HUES6 (cell line): ENCODE results near the gene KCNA10.

Experiments
- H3K27ac ChIP-seq: 2 replicates; pipeline ENCODE4 v1.7.0; 2013; ENCODE audit warnings: low read depth, mild to moderate bottlenecking, low read length, inconsistent platforms
- H3K27me3 ChIP-seq: 2 replicates; pipeline ENCODE4 v1.6.1; 2013; ENCODE audit warnings: low read length; ENCODE audit not compliant: control insufficient read depth, insufficient read depth
- H3K36me3 ChIP-seq: 2 replicates; pipeline ENCODE4 v1.6.1; 2013; ENCODE audit warnings: low read length; ENCODE audit not compliant: control insufficient read depth, insufficient read depth
- H3K4me1 ChIP-seq: 2 replicates; pipeline ENCODE4 v1.6.1; 2013; ENCODE audit warnings: low read length; ENCODE audit not compliant: control insufficient read depth, insufficient read depth
- H3K4me3 ChIP-seq: 2 replicates; pipeline ENCODE4 v1.5.1; 2013; ENCODE audit warnings: low read depth, low read length
- H3K9ac ChIP-seq: one replicate; pipeline ENCODE4 v1.6.1; 2013; ENCODE audit warnings: mild to moderate bottlenecking, low read length
- H3K9me3 ChIP-seq: 2 replicates; pipeline ENCODE4 v1.6.1; 2013; ENCODE audit warnings: low read depth, low read length; ENCODE audit not compliant: control insufficient read depth, insufficient read depth

Gene KCNA10

DNA sequence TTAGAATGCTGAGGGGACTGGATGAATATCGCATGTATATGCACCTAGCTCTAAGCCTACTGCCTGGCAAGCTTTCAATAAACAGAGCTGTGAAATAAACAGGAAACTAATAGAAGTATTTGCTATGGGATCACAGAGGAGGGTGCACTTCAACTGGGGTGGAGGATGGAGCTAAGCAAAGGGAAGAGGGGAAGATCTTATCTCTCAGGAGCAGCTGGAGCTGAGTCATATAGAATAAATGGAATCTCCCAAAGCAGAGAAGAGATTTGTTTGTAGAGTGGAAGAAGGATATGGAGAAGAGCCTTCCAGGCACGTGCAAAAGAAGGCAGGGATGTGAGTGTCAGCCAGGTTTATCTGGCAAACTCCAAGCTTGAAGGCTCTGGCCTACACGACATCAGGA lies 17.0 kb upstream of the KCNA10 start:
- Histone ChIP-seq H3K27me3 (peaks cover 10% of the 10 kb centered on the region), H3K4me3 (no peak overlapping the region), H3K9me3 (no peaks in the 10 kb centered on the region), H3K27ac (no peak overlapping the region), H3K4me1 (no peaks in the 10 kb centered on the region), H3K36me3 (no peaks in the 10 kb centered on the region), H3K9ac (no peak overlapping the region)

DNA sequence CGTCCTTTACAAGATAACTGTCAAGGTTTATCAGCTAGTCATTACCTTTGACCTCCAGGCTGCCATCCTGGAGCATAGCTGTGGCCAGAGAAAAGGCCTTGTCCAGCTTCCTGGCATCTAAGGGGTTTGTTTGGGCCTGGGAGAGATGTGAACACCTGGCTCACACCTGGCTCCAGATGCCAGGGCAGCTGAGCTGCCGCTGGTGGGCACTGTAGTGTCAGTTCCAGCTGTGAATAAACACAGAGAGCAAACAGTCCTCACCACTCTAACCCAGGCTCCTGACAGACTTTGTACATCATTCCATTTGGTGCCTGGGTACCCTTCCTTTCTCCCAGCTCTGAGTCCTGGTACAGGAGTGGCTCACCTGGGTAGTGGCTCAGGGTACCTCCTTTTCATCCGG lies 14.3 kb upstream of the KCNA10 start:
- no peak overlapping the region for H3K4me3 ChIP-seq
- H3K27me3 ChIP-seq, result peaks cover 18% of the 10 kb centered on the region; the same call in 1 of the 2 replicates
- H3K4me1 ChIP-seq, result no peaks in the 10 kb centered on the region
- H3K36me3 ChIP-seq, result no peaks in the 10 kb centered on the region
- no peaks in the 10 kb centered on the region for H3K9me3 ChIP-seq
- no peak overlapping the region for H3K27ac ChIP-seq
- H3K9ac ChIP-seq, result no peak overlapping the region

DNA sequence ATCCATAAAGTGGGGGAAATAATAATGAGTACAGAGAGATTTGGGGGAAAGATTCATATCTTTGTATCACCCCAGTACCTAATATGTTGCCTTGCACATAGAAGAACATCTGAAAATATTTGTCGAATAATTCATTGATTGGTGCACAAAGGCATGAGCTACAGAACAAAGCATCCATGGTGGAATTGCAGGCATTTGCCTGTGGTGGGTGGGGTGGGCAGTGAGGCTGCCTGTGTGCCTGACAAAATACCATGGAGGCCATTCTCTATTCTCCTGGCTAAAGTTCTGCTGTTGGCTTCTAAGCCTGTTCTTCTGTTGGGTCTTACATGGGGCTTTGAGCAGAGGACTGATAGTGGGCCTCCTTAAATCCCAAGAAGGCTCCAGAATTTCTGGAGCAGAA lies 10.0 kb upstream of the KCNA10 start:
- Histone ChIP-seq H3K9me3 (no peaks in the 10 kb centered on the region), H3K27me3 (peaks cover 35% of the 10 kb centered on the region; the same call in 1 of the 2 replicates), H3K27ac (no peak overlapping the region), H3K36me3 (no peaks in the 10 kb centered on the region), H3K4me3 (no peak overlapping the region), H3K4me1 (peaks cover 3% of the 10 kb centered on the region; the same call in 1 of the 2 replicates), H3K9ac (no peak overlapping the region)

DNA sequence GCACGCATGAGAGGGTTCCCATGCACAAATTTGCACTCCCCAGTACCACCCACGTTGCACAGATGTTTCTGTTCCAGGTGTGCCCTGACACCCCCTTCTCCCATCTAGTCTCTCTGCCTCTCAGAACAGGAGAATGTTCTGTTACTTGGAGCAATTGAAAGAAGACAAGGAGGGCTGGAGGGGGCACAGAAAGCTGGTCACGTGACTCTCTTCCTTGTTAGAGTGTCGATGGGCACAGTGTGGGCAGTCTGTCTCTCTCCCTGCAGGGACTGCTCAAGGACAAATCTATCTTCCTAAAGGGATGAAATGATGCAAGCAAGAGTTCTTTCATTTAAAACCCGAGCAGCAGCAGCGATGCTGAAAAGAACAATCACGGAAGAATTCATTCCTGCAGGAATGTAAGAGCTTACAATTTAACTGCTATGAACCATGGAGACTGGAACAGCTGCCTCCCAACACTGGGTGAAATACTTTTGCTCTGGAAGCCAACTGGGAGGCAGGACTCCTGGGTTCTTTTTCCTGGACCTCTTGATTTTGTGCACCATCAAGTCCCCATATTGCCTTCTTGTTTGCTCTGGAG lies 7.3 kb upstream of the KCNA10 start:
- peaks cover 41% of the 10 kb centered on the region; the same call in 1 of the 2 replicates for H3K27me3 ChIP-seq
- H3K36me3 ChIP-seq, result no peaks in the 10 kb centered on the region
- H3K9ac ChIP-seq, result no peak overlapping the region
- H3K4me3 ChIP-seq, result no peak overlapping the region
- H3K4me1 ChIP-seq, result peaks cover 3% of the 10 kb centered on the region; the same call in 1 of the 2 replicates
- H3K27ac ChIP-seq, result no peak overlapping the region
- H3K9me3 ChIP-seq, result no peaks in the 10 kb centered on the region

- peaks cover 3% of the 10 kb centered on the region; the same call in 1 of the 2 replicates for H3K4me1 ChIP-seq
- no peak overlapping the region for H3K27ac ChIP-seq
- no peaks in the 10 kb centered on the region for H3K9me3 ChIP-seq
- no peaks in the 10 kb centered on the region for H3K36me3 ChIP-seq
- H3K27me3 ChIP-seq, result peaks cover 39% of the 10 kb centered on the region; the same call in 1 of the 2 replicates
- H3K9ac ChIP-seq, result no peak overlapping the region
- H3K4me3 ChIP-seq, result no peak overlapping the region
Measured at GRCh38 chr1:110525249-110525595, 6.2 kb upstream of the KCNA10 start.

GRCh38 chr1:110524311-110525248 lies 5.6 kb upstream of the KCNA10 start:
- no peak overlapping the region for H3K9ac ChIP-seq
- peaks cover 3% of the 10 kb centered on the region; the same call in 1 of the 2 replicates for H3K4me1 ChIP-seq
- H3K27me3 ChIP-seq, result peaks cover 33% of the 10 kb centered on the region; the same call in 1 of the 2 replicates
- H3K36me3 ChIP-seq, result no peaks in the 10 kb centered on the region
- no peak overlapping the region for H3K4me3 ChIP-seq
- no peak overlapping the region for H3K27ac ChIP-seq
- H3K9me3 ChIP-seq, result no peaks in the 10 kb centered on the region

GRCh38 chr1:110523011-110523410 lies 4.0 kb upstream of the KCNA10 start:
- H3K9me3 ChIP-seq, result no peaks in the 10 kb centered on the region
- H3K4me3 ChIP-seq, result no peak overlapping the region
- no peak overlapping the region for H3K27ac ChIP-seq
- H3K27me3 ChIP-seq, result peaks cover 33% of the 10 kb centered on the region; the same call in 1 of the 2 replicates
- peaks cover 3% of the 10 kb centered on the region; the same call in 1 of the 2 replicates for H3K4me1 ChIP-seq
- no peaks in the 10 kb centered on the region for H3K36me3 ChIP-seq
- no peak overlapping the region for H3K9ac ChIP-seq

- Histone ChIP-seq H3K9me3 (no peaks in the 10 kb centered on the region), H3K27me3 (peaks cover 33% of the 10 kb centered on the region; the same call in 1 of the 2 replicates), H3K4me3 (no peak overlapping the region), H3K36me3 (no peaks in the 10 kb centered on the region), H3K9ac (no peak overlapping the region), H3K27ac (no peak overlapping the region), H3K4me1 (peaks cover 3% of the 10 kb centered on the region; the same call in 1 of the 2 replicates)
Measured at GRCh38 chr1:110522560-110522959, 3.6 kb upstream of the KCNA10 start.

GRCh38 chr1:110520827-110521226 lies 1.9 kb upstream of the KCNA10 start:
- no peak overlapping the region for H3K27ac ChIP-seq
- H3K9ac ChIP-seq, result no peak overlapping the region
- peaks cover 22% of the 10 kb centered on the region; the same call in 1 of the 2 replicates for H3K27me3 ChIP-seq
- no peak overlapping the region for H3K4me3 ChIP-seq
- H3K4me1 ChIP-seq, result peaks cover 18% of the 10 kb centered on the region; the same call in 1 of the 2 replicates
- H3K36me3 ChIP-seq, result no peaks in the 10 kb centered on the region
- H3K9me3 ChIP-seq, result no peaks in the 10 kb centered on the region

GRCh38 chr1:110515891-110516290 lies 3.1 kb downstream of the KCNA10 start:
- no peaks in the 10 kb centered on the region for H3K36me3 ChIP-seq
- no peak overlapping the region for H3K4me3 ChIP-seq
- no peak overlapping the region for H3K9ac ChIP-seq
- H3K9me3 ChIP-seq, result no peaks in the 10 kb centered on the region
- peaks cover 27% of the 10 kb centered on the region for H3K4me1 ChIP-seq
- H3K27me3 ChIP-seq, result no peaks in the 10 kb centered on the region
- no peak overlapping the region for H3K27ac ChIP-seq

GRCh38 chr1:110515041-110515440 lies 3.9 kb downstream of the KCNA10 start:
- Histone ChIP-seq H3K4me3 (no peak overlapping the region), H3K4me1 (peaks cover 27% of the 10 kb centered on the region), H3K9ac (no peak overlapping the region), H3K27me3 (no peaks in the 10 kb centered on the region), H3K9me3 (no peaks in the 10 kb centered on the region), H3K36me3 (no peaks in the 10 kb centered on the region), H3K27ac (no peak overlapping the region)
